ENCODE measurements around the gene PPP6R2. TPM values are rescaled to one million over a fixed set of nuclear protein-coding genes. Genes with fewer than 3 reads are reported as not detected.

PPP6R2 gene
- polyA plus RNA-seq, 1 donor (not counting 4 experiments of a cell fraction or from before 2014, with no cell fraction given) = 19.8 TPM

DNA sequence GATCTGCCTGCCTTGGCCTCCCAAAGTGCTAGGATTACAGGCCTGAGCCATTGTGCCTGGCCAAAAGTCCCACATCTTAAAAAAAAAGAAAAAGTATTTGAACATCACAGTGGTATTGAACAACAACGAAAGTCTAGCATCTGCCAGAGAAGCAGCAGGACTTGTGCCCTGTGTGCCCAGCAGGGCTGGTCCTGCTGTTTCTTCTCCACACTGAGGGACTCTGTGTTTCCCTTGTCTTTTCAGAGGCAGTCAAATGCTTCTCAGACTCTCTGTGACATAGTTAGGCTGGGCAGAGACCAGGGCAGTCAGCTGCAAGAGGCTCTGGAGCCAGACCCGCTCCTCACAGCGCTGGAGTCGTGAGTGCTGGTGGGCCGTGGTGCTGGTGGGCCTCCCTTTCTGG lies 75.5 kb downstream of the PPP6R2 start:
- DNase-seq (ENCODE audit: low read depth, low spot score) = no peak
- H4K20me1 ChIP-seq (ENCODE audit: control insufficient read depth, extremely low read depth, insufficient read depth, low read length) = no peaks in the 10 kb centered on the region
- FAIRE-seq = no peak
- dilution Hi-C loops (cut with MboI; ENCODE audit: extremely low pct_ligation_motif_present, low sequenced_read_pairs) = no loop called here
- no peaks in the 10 kb centered on the region for H3K27me3 ChIP-seq (ENCODE audit: control insufficient read depth, extremely low read depth, insufficient read depth, low read length)
- peaks cover 49 to 55% of the 10 kb centered on the region in 2 experiments for H3K36me3 ChIP-seq (ENCODE audit: control insufficient read depth in 2 of 2, extremely low read depth in 1 of 2, insufficient read depth in 2 of 2, low read length in 2 of 2)
- no peak overlapping the region for H3K4me3 ChIP-seq (ENCODE audit: control insufficient read depth in 2 of 3, extremely low read depth in 1 of 3, insufficient read depth in 2 of 3, low read depth in 1 of 3, low read length in 3 of 3)
- no peaks in the 10 kb centered on the region for H3K79me2 ChIP-seq (ENCODE audit: control insufficient read depth, insufficient read depth, low read length)
- no peak overlapping the region for H3K4me2 ChIP-seq (ENCODE audit: control insufficient read depth, extremely low read depth, insufficient read depth, low read depth, low read length)
- no peak overlapping the region for H2AFZ ChIP-seq (ENCODE audit: control insufficient read depth, low read length)
- H3K9me3 ChIP-seq (ENCODE audit: control insufficient read depth, low read depth, low read length) = no peaks in the 10 kb centered on the region
- no peak overlapping the region for H3K27ac ChIP-seq (ENCODE audit: control insufficient read depth, insufficient read depth, low read length)
- no peaks in the 10 kb centered on the region for H3K9me1 ChIP-seq (ENCODE audit: control insufficient read depth, extremely low read depth, insufficient read depth, low read length)
- H3K4me1 ChIP-seq (ENCODE audit: control insufficient read depth, extremely low read depth, insufficient read depth, low read length) = no peaks in the 10 kb centered on the region
- no peak overlapping the region for H3K9ac ChIP-seq (ENCODE audit: control insufficient read depth, extremely low read depth, insufficient read depth, low read length)
- no peak for TF ChIP-seq EZH2 (IDR thresholded peaks at IDR 0.05; ENCODE audit: low read length)
- no peak for TF ChIP-seq CTCF (optimal IDR thresholded peaks at IDR 0.05 in 1 of 3, IDR thresholded peaks at IDR 0.05 in 1 of 3, conservative IDR thresholded peaks at IDR 0.05 in 1 of 3; ENCODE audit: extremely low read depth in 1 of 3, insufficient read depth in 2 of 3, low read length in 3 of 3)

- Histone ChIP-seq H3K27me3 (ENCODE audit: control insufficient read depth, extremely low read depth, insufficient read depth, low read length) (no peaks in the 10 kb centered on the region), H2AFZ (ENCODE audit: control insufficient read depth, low read length) (no peak overlapping the region), H3K4me2 (ENCODE audit: control insufficient read depth, extremely low read depth, insufficient read depth, low read depth, low read length) (no peak overlapping the region), H3K9me3 (ENCODE audit: control insufficient read depth, low read depth, low read length) (no peaks in the 10 kb centered on the region), H3K36me3 (ENCODE audit: control insufficient read depth in 2 of 2, extremely low read depth in 1 of 2, insufficient read depth in 2 of 2, low read length in 2 of 2) (peaks cover 47 to 55% of the 10 kb centered on the region in 2 experiments), H4K20me1 (ENCODE audit: control insufficient read depth, extremely low read depth, insufficient read depth, low read length) (no peaks in the 10 kb centered on the region), H3K4me3 (ENCODE audit: control insufficient read depth in 2 of 3, extremely low read depth in 1 of 3, insufficient read depth in 2 of 3, low read depth in 1 of 3, low read length in 3 of 3) (no peak overlapping the region), H3K9ac (ENCODE audit: control insufficient read depth, extremely low read depth, insufficient read depth, low read length) (no peak overlapping the region), H3K9me1 (ENCODE audit: control insufficient read depth, extremely low read depth, insufficient read depth, low read length) (no peaks in the 10 kb centered on the region), H3K27ac (ENCODE audit: control insufficient read depth, insufficient read depth, low read length) (no peak overlapping the region), H3K4me1 (ENCODE audit: control insufficient read depth, extremely low read depth, insufficient read depth, low read length) (no peaks in the 10 kb centered on the region), H3K79me2 (ENCODE audit: control insufficient read depth, insufficient read depth, low read length) (no peaks in the 10 kb centered on the region)
- no peak for DNase-seq (ENCODE audit: low read depth, low spot score)
- no peak for TF ChIP-seq EZH2 (IDR thresholded peaks at IDR 0.05; ENCODE audit: low read length)
- no peak for TF ChIP-seq CTCF (optimal IDR thresholded peaks at IDR 0.05 in 1 of 3, IDR thresholded peaks at IDR 0.05 in 1 of 3, conservative IDR thresholded peaks at IDR 0.05 in 1 of 3; ENCODE audit: extremely low read depth in 1 of 3, insufficient read depth in 2 of 3, low read length in 3 of 3)
- dilution Hi-C loops (cut with MboI; ENCODE audit: extremely low pct_ligation_motif_present, low sequenced_read_pairs) = no loop called here
- FAIRE-seq = no peak
Observed at GRCh38 chr22:50419116-50419515, 76.0 kb downstream of the PPP6R2 start.

Data from keratinocyte (primary cell).